SKM-1 treated with dmso at 0.1 percent for 144 hours (cell line): ENCODE measurements around the gene CYP24A1.
"Not testable (repeated sequence)": the region's sequence is repeated elsewhere in the genome, so short reads cannot be mapped to it uniquely, and the experiment has no call there.

ENCODE experiments used
- DNase-seq: peaks from one replicate; lab custom pipeline; 2025; ENCODE audit not compliant: unreplicated experiment; lab: John Stamatoyannopoulos, UW

Gene CYP24A1

GRCh38 chr20:54134445-54135220 is 39.2 kb downstream of the CYP24A1 start:
- no peak for DNase-seq

GRCh38 chr20:54133434-54134427 is 40.1 kb downstream of the CYP24A1 start:
- no peak for DNase-seq

GRCh38 chr20:54132612-54133433 is 41.0 kb downstream of the CYP24A1 start:
- DNase-seq, result peak; percentile 30

- DNase-seq, result no peak
Observed at GRCh38 chr20:54131675-54132611, 41.8 kb downstream of the CYP24A1 start.

DNA sequence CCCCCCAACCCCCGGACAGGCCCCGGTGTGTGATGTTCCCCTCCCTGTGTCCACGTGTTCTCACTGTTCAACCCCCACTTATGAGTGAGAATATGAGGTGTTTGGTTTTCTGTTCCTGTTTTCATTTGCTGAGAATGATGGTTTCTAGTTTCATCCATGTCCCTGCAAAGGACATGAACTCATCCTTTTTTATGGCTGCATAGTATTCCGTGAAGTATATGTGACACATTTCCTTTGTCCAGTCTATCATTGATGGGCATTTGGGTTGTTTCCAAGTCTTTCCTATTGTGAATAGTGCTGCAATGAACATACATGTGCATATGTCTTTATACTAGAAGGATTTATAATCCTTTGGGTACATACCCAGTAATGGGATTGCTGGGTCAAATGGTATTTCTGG is 42.7 kb downstream of the CYP24A1 start:
- DNase-seq, result not testable (repeated sequence)

DNA sequence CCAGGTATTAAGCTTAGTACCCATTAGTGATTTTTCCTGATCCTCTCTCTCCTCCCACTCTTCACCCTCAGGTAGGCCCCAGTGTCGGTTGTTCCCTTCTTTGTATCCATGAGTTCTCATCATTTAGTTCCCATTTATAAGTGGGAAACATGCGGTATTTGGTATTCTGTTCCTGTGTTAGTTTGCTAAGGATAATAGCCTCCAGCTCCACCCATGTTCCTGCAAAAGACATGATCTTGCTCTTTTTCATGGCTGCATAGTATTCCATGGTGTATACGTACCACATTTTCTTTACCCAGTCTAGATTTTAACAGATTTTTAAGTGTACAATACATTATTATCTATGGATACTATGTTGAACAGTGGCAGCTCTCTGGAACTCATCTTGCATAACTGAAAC is 44.4 kb downstream of the CYP24A1 start:
- DNase-seq, result no peak

DNA sequence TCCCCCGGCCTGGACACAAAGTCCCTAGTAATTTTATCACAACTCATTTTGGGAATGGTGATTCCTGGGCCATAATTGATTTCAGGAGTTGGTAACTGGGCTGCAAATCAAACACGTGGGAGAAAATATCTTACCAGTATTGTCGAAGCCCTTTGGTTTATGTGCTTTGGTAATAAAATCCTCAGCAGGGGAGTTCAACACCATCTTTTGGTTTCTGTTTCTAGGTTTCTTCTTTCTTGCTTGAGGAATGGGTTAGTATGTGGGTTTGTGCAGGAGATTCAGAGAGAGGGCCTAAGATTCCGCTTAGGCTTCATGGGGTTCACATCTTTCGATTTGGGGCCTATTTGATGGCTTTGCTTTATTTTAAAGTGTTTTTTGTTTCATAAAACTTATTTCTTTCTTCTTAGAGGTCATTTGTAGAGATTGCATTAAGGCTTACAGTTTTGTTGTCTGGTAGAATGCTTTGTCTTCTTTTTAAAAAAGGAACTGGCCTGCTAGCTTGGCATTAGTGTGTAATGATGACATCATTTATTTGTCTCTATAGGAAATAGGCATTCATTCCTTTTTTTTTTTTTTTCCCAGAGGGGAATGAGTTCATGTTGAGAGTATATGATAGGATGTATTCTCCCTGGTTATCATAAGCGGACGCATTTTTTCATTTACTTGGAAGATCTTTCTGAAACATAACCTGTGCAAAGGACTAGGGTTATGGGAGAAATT is 45.8 kb downstream of the CYP24A1 start:
- DNase-seq, result no peak

DNA sequence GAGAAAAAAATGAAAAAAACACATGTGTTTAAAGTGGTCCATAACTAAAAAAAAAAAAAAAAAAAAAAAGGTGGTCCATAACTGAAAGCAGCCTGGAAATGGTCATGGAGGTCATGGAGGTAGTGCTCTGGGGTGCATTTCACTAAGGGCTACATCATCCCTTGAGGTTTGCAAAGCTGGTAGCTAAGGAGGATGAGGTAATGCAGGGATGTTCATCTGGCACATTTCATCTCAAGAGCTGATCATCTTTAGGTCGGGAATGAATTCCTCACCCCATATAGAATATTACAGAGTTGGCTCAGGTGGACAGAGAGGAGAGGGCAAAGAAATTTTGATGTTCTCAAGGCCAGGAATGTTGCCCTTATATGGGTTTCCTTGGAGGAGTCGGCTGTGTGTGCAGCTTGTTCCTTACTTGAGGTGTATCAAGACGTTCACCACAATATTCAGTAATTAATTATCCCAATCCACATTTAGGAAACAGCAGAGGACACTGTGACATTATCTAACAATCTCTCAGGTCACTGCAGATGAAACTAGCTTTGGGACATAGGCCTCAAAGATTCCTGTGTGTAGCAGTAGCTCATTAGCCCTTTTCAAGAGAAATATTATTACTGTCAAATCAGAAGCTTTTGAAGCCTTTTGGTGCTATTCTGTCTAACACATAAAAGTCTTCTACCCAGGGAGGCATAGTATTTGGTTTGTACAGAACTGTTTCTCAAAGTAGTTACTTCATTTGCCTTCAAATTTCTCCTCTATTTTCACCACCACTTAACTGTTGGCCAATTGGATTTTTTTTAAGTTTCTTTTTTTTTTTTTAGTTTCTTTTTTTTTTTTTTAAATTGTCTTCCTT is 46.8 kb downstream of the CYP24A1 start:
- DNase-seq, result no peak

DNA sequence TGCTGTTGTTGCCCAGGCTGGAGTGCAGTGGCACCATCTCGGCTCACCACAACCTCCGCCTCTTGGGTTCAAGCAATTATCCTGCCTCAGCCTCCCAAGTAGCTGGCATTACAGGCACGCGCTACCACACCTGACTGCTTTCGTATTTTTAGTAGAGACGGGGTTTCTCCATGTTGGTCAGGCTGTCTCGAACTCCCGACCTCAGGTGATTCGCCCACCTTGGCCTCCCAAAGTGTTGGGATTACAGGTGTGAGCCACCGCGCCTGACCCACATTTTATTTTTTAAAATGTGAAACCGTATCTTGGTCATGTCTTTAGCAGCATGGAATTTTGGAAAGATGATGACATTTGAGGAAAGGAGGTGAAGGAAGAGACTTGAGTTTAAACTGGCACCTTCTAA is 47.5 kb downstream of the CYP24A1 start:
- not testable (repeated sequence) for DNase-seq

GRCh38 chr20:54123587-54124180 is 50.1 kb downstream of the CYP24A1 start:
- DNase-seq, result no peak

GRCh38 chr20:54122681-54123586 is 50.9 kb downstream of the CYP24A1 start:
- DNase-seq, result no peak

- no peak for DNase-seq
Observed at GRCh38 chr20:54122189-54122588, 51.6 kb downstream of the CYP24A1 start.

DNA sequence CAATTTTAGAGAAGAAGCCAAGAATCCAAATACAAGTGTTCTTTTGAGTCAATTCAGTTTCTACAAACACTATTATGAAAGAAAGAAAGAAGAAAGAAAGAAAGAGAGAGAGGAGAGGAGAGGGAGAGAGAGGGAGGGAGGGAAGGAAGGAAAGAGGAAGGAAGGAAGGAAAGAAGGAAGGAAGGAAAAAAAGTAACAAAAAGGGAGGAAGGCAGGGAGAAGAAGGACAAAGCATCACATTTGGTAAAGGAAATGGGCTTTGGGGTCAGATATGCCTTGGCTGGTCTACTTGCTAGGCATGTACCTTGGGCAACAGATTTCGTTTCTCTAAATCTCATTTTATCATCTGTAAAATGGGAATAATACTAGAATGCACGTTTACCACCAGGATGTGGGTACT is 54.0 kb downstream of the CYP24A1 start:
- no peak for DNase-seq

DNA sequence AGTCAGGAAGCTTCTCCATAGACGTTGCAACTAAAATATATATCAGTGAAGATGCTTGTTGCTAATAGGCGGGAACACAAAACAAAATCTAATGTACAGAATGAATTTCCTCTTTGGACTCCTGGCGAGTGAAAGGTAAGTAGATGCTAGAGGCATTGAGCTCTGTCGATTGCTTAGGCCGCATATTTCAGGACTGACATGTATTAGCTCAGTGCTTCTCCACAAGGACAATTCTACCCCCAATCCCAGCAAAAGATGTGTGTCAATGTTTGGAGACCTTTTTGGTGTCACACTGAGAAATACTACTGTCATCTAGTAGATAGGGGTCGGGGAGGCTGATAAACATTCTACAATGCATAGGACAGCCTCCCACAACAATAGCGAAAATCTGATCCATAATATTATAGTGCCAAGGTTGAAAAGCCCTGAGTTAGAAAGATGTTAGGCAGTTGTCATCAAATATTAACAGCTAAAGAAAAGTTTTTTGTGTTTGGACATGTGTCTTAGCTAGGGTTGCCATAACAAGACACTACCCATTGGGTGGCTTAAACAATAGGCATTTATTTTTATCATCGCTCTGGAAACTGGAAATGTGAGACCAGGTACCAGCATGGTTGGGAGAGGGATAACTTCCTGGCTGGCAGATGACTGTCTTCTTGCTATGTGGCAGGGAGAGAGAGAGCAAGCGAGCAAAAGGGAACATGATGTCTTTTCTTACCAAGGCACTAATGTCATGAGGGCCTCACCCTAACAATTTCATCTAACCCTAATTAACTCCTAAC is 55.4 kb downstream of the CYP24A1 start:
- no peak for DNase-seq

GRCh38 chr20:54116550-54117235 is 57.1 kb downstream of the CYP24A1 start:
- DNase-seq, result no peak
